GM19452 (cell line): Measurements from ENCODE around the gene SNAI3.
A peak's percentile ranks its signal among the peaks of the same experiment; 100 is the strongest.
"Not testable (repeated sequence)": the region's sequence is repeated elsewhere in the genome, so short reads cannot be mapped to it uniquely, and the experiment has no call there.

Experiments used
- ATAC-seq: cut with Tn5 transposase; IDR thresholded peaks from one replicate; pipeline ENCODE4 v1.9.1; 2021; ENCODE audit not compliant: unreplicated experiment

SNAI3 gene

GRCh38 chr16:88671806-88672205 lies 14.5 kb downstream of the SNAI3 start:
- ATAC-seq, result no peak

GRCh38 chr16:88669980-88670379 lies 16.3 kb downstream of the SNAI3 start:
- no peak for ATAC-seq

- ATAC-seq, result not testable (repeated sequence)
Observed at GRCh38 chr16:88669493-88669892, 16.8 kb downstream of the SNAI3 start.

- ATAC-seq, result no peak
Observed at GRCh38 chr16:88667461-88667860, 18.8 kb downstream of the SNAI3 start.

GRCh38 chr16:88665570-88665969 lies 20.7 kb downstream of the SNAI3 start:
- ATAC-seq, result no peak

GRCh38 chr16:88665148-88665547 lies 21.2 kb downstream of the SNAI3 start:
- ATAC-seq, result no peak

- ATAC-seq, result peak; percentile 95
Observed at GRCh38 chr16:88662843-88663606, 23.3 kb downstream of the SNAI3 start, which contains the start of gene MVD. MVD (minus strand) TSS chr16:88663091; CDS start chr16:88663080, 11 bp downstream.

- ATAC-seq, result no peak
Observed at GRCh38 chr16:88662222-88662842, 24.0 kb downstream of the SNAI3 start.

- no peak for ATAC-seq
Observed at GRCh38 chr16:88661468-88661867, 24.8 kb downstream of the SNAI3 start.

- ATAC-seq, result no peak
Observed at GRCh38 chr16:88659160-88659559, 27.1 kb downstream of the SNAI3 start.

GRCh38 chr16:88658714-88659113 lies 27.6 kb downstream of the SNAI3 start:
- no peak for ATAC-seq

GRCh38 chr16:88657371-88657770 lies 28.9 kb downstream of the SNAI3 start:
- no peak for ATAC-seq

- no peak for ATAC-seq
Observed at GRCh38 chr16:88656291-88656980, 29.9 kb downstream of the SNAI3 start.

- ATAC-seq, result no peak
Observed at GRCh38 chr16:88655733-88656281, 30.5 kb downstream of the SNAI3 start.

- no peak for ATAC-seq
Observed at GRCh38 chr16:88655053-88655732, 31.1 kb downstream of the SNAI3 start.

- ATAC-seq, result no peak
Observed at GRCh38 chr16:88654363-88655052, 31.8 kb downstream of the SNAI3 start.

- ATAC-seq, result no peak
Observed at GRCh38 chr16:88653596-88654362, 32.5 kb downstream of the SNAI3 start.

- no peak for ATAC-seq
Observed at GRCh38 chr16:88653101-88653500, 33.2 kb downstream of the SNAI3 start.

- no peak for ATAC-seq
Observed at GRCh38 chr16:88652762-88653063, 33.6 kb downstream of the SNAI3 start.
